GM23338 (cell line): ENCODE data around the gene TBCD. TPM values are rescaled to one million over a fixed set of nuclear protein-coding genes. Genes with fewer than 3 reads are reported as not detected.

Source experiments
- ATAC-seq: fragments of 200-7000 bp; cut with Tn5 transposase; 3 replicates; pipeline ENCODE4 v1.9.1; 2020
- DNase-seq: peaks from one replicate; pipeline ENCODE4 v3.0.0-alpha.2; 2015; ENCODE audit warnings: low spot score
- H2AFZ ChIP-seq: fragments of 200-600 bp; sonication (generic); 2 replicates; pipeline ENCODE4 v1.8.0; 2016; ENCODE audit warnings: antibody characterized with exemption, mild to moderate bottlenecking, moderate library complexity
- H3F3A ChIP-seq: fragments of 200-600 bp; sonication (generic); replicated peaks from 2 replicates; pipeline ENCODE4 v1.8.0; 2017; ENCODE audit warnings: antibody characterized with exemption, mixed run types, low read depth
- H3K27ac ChIP-seq: fragments of 200-600 bp; sonication (generic); 2 replicates; pipeline ENCODE4 v1.6.1; 2016; ENCODE audit warnings: low read depth
- H3K27me3 ChIP-seq: fragments of 200-600 bp; sonication (generic); 2 replicates; pipeline ENCODE4 v1.8.0; 2016; ENCODE audit warnings: mild to moderate bottlenecking, mixed run types, moderate library complexity; ENCODE audit not compliant: insufficient read depth
- H3K36me3 ChIP-seq: fragments of 200-600 bp; sonication (generic); 2 replicates; pipeline ENCODE4 v1.8.0; 2016; ENCODE audit warnings: mild to moderate bottlenecking; ENCODE audit not compliant: insufficient read depth
- H3K4me1 ChIP-seq: fragments of 200-600 bp; sonication (generic); 2 replicates; pipeline ENCODE4 v1.8.0; 2016; ENCODE audit warnings: mild to moderate bottlenecking, moderate library complexity; ENCODE audit not compliant: insufficient read depth
- H3K4me2 ChIP-seq: fragments of 200-600 bp; sonication (generic); 2 replicates; pipeline ENCODE4 v1.7.1; 2017; ENCODE audit warnings: mixed run types
- H3K4me3 ChIP-seq: fragments of 200-600 bp; sonication (generic); 2 replicates; pipeline ENCODE4 v1.6.1; 2016; ENCODE audit warnings: mixed run types
- H3K79me2 ChIP-seq: fragments of 200-600 bp; sonication (generic); replicated peaks from 2 replicates; pipeline ENCODE4 v1.8.0; 2017; ENCODE audit warnings: mild to moderate bottlenecking; ENCODE audit not compliant: insufficient read depth
- H3K9me2 ChIP-seq: fragments of 200-600 bp; sonication (generic); 2 replicates; pipeline ENCODE4 v1.8.0; 2017; ENCODE audit not compliant: insufficient read depth
- H4K20me1 ChIP-seq: fragments of 200-600 bp; sonication (generic); replicated peaks from 2 replicates; pipeline ENCODE4 v1.8.0; 2017; ENCODE audit warnings: mild to moderate bottlenecking; ENCODE audit not compliant: insufficient read depth
- H3K27ac Mint-ChIP-seq: 2 replicates; pipeline ENCODE4 v1.8.0; 2020; ENCODE audit warnings: inconsistent platforms, mild to moderate bottlenecking, moderate library complexity, mixed read lengths
- H3K27me3 Mint-ChIP-seq: 3 replicates; pipeline ENCODE4 v1.8.0; 2022; ENCODE audit warnings: low read depth, mild to moderate bottlenecking, moderate library complexity, mixed read lengths, inconsistent platforms; ENCODE audit not compliant: insufficient read depth, poor library complexity
- H3K36me3 Mint-ChIP-seq: 3 replicates; pipeline ENCODE4 v1.8.0; 2021; ENCODE audit warnings: low read depth, mild to moderate bottlenecking, inconsistent platforms, moderate library complexity, mixed read lengths
- H3K4me1 Mint-ChIP-seq: 3 replicates; pipeline ENCODE4 v1.8.0; 2020; ENCODE audit warnings: mild to moderate bottlenecking, inconsistent platforms, mixed read lengths
- H3K4me3 Mint-ChIP-seq: 3 replicates; pipeline ENCODE4 v1.8.0; 2021; ENCODE audit warnings: moderate library complexity, mild to moderate bottlenecking, inconsistent platforms, mixed read lengths
- H3K9me3 Mint-ChIP-seq: 3 replicates; pipeline ENCODE4 v1.8.0; 2020; ENCODE audit warnings: moderate library complexity, mild to moderate bottlenecking, inconsistent platforms, mixed read lengths
- CREB1 ChIP-seq: fragments of 250-450 bp; sonication (Bioruptor Pico); IDR thresholded peaks from 2 replicates; pipeline ENCODE4 v1.5.0; 2020; ENCODE audit warnings: low read depth, mild to moderate bottlenecking, moderate library complexity
- CTCF ChIP-seq, 2 experiments: fragments of 200-600 bp in 1 of 2; sonication (generic) in 1 of 2; conservative IDR thresholded peaks; 2 replicates each; pipeline versions ENCODE4 v1.5.1 to v1.6.1; 2016 to 2017; ENCODE audit warnings: antibody characterized with exemption in 2 of 2, low read depth in 2 of 2, mild to moderate bottlenecking in 2 of 2, moderate library complexity in 1 of 2
- EZH2 ChIP-seq: fragments of 200-600 bp; sonication (generic); IDR thresholded peaks from one replicate; pipeline ENCODE4 v1.8.0; 2017; ENCODE audit warnings: antibody characterized with exemption, mild to moderate bottlenecking, low read depth; ENCODE audit not compliant: unreplicated experiment
- EZH2phosphoT487 ChIP-seq: fragments of 200-600 bp; sonication (generic); IDR thresholded peaks from one replicate; pipeline ENCODE4 v1.8.1; 2018; ENCODE audit warnings: antibody characterized with exemption; ENCODE audit not compliant: unreplicated experiment
- JUNB ChIP-seq: IDR thresholded peaks from one replicate; pipeline ENCODE4 v1.6.1; 2016; ENCODE audit warnings: antibody characterized with exemption; ENCODE audit not compliant: unreplicated experiment
- NANOG ChIP-seq: IDR thresholded peaks from 2 replicates; pipeline ENCODE4 v1.6.1; 2016; ENCODE audit warnings: antibody characterized with exemption, borderline replicate concordance
- POLR2AphosphoS5 ChIP-seq: IDR thresholded peaks from 2 replicates; pipeline ENCODE4 v1.6.1; 2016; ENCODE audit warnings: antibody characterized with exemption, low read depth
- STAT1 ChIP-seq: IDR thresholded peaks from one replicate; pipeline ENCODE4 v1.6.1; 2016; ENCODE audit warnings: antibody characterized with exemption; ENCODE audit not compliant: unreplicated experiment
- ZNF114 ChIP-seq: fragments of 250-450 bp; sonication (Bioruptor Pico); IDR thresholded peaks from 2 replicates; pipeline ENCODE4 v1.5.0; 2020; ENCODE audit warnings: mild to moderate bottlenecking, moderate library complexity
- ZNF331 ChIP-seq: fragments of 250-450 bp; sonication (Bioruptor Pico); IDR thresholded peaks from 2 replicates; pipeline ENCODE4 v1.5.0; 2020; ENCODE audit warnings: low read depth, mild to moderate bottlenecking, moderate library complexity
- polyA plus RNA-seq: library from polyadenylated mRNA; unstranded; fragments of >200 nt; fragmentation: Nextera tagmentation; extraction: Ambion mirVana; gene quantifications from 2 replicates; pipeline ENCODE4 v1.2.1, GENCODE V29; 2016
- total RNA-seq: library from RNA; depleted of rRNA; stranded (reverse); fragments of >200 nt; shearing (Covaris generic); gene quantifications from 2 replicates; pipeline ENCODE4 v1.2.3, GENCODE V29; 2014
- TF ChIP-seq, protein P1 (sequence below): fragments of 250-450 bp; sonication (Bioruptor Pico); IDR thresholded peaks from 2 replicates; pipeline ENCODE4 v1.5.0; 2020; ENCODE audit warnings: mild to moderate bottlenecking, moderate library complexity
- TF ChIP-seq, protein P2 (sequence below): IDR thresholded peaks from 2 replicates; pipeline ENCODE4 v1.6.1; 2016; ENCODE audit warnings: antibody characterized with exemption

Gene TBCD
- total and polyA plus RNA-seq, 2 experiments from 2014 or later = 75.0 to 116 TPM

DNA sequence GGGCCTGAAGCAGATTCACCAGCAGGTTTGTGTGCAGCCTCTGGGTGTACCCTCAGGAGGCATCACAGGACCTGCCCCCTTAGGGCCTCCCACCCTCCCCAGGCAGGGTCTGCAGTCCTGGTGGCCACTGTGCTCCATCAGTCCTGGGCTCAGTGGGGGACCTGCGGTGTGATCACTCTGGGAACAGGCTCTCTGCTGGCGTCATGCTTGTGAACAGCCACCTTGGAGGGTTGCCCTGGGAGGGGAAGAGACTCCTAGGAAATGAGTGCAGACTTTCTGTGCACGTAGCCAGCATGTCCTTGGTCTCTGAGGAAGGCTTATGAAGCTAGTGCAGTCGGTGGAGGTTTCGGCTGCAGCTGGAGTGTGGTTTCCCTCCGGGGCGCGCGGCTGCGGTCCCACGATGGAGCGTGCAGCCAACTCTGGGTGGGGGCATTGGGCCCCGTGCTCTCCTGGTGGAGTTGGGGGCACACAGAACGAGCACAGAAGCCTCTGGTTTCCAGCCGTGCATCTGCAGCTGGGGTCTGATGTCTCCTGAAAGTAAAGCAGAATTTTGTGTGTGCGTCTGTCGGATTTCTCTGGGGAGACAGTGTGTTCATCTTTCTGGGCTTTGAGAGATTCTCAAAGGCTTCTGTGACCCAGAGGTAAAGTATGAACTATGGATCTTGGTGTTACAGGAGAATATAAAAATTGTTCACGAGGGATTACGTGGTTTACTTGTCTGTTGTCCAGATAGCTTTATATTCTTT is 156.1 kb downstream of the TBCD start:
- no peaks in the 10 kb centered on the region; the same call in 2 of the 3 replicates for H3K4me1 Mint-ChIP-seq
- no peak overlapping the region for H3K4me3 Mint-ChIP-seq
- no peak for TF ChIP-seq EZH2phosphoT487
- no peak overlapping the region for H3K27ac Mint-ChIP-seq
- ATAC-seq = no peak
- Histone ChIP-seq H2AFZ (no peak overlapping the region), H3K27me3 (no peaks in the 10 kb centered on the region), H3K79me2 (no peaks in the 10 kb centered on the region), H3F3A (no peaks in the 10 kb centered on the region), H3K27ac (no peak overlapping the region), H3K4me2 (no peak overlapping the region), H4K20me1 (no peaks in the 10 kb centered on the region; the same call in 1 of the 2 replicates), H3K36me3 (no peaks in the 10 kb centered on the region), H3K9me2 (no peaks in the 10 kb centered on the region), H3K4me3 (no peak overlapping the region), H3K4me1 (no peaks in the 10 kb centered on the region)
- H3K9me3 Mint-ChIP-seq = no peaks in the 10 kb centered on the region; the same call in 2 of the 3 replicates
- peaks cover 40% of the 10 kb centered on the region for H3K36me3 Mint-ChIP-seq
- peaks cover 10% of the 10 kb centered on the region for H3K27me3 Mint-ChIP-seq
- DNase-seq = no peak

DNA sequence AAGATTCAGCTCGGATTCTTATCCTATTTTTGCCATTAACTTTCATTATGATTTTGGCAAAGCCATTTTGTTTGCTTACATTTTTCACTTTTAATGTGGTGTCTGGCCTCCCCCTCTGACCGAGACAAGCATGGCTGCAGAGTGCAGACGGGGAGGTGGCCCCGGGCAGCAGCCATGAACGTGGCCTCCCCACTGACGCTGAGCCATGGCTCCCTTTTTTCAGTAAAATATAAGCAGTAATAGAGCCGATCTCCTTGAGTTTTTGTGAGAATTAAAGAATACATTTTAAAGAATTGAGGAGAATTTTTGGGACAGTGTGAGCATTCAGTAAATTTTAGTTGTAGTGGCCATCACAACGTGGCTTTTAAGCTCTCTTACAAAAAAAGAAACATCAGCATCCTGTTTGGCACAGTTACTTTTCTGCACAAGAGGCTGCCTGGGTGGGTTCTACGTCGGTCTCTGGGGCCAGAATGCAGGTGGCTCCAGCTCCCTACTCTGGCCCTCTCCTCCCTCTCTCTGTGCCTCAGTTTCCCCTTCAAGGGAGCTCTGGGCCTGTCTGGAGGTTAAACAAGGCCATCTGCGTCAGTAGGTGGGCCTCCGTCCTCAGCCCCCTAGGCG is 156.8 kb downstream of the TBCD start:
- no peaks in the 10 kb centered on the region for H3K27me3 ChIP-seq
- H3K27me3 Mint-ChIP-seq = peaks cover 11% of the 10 kb centered on the region
- TF ChIP-seq POLR2AphosphoS5 (no peak), JUNB (no peak), ZNF114 (CRISPR knock-in tag) (no peak), ZNF331 (no peak), CREB1 (CRISPR knock-in tag) (no peak), NANOG (no peak), STAT1 (no peak), EZH2 (no peak), CTCF (conservative IDR thresholded peaks at IDR 0.05; ENCODE audit: low read depth in 2 of 2) (no peak), EZH2phosphoT487 (no peak)
- TF ChIP-seq, protein P1, sequence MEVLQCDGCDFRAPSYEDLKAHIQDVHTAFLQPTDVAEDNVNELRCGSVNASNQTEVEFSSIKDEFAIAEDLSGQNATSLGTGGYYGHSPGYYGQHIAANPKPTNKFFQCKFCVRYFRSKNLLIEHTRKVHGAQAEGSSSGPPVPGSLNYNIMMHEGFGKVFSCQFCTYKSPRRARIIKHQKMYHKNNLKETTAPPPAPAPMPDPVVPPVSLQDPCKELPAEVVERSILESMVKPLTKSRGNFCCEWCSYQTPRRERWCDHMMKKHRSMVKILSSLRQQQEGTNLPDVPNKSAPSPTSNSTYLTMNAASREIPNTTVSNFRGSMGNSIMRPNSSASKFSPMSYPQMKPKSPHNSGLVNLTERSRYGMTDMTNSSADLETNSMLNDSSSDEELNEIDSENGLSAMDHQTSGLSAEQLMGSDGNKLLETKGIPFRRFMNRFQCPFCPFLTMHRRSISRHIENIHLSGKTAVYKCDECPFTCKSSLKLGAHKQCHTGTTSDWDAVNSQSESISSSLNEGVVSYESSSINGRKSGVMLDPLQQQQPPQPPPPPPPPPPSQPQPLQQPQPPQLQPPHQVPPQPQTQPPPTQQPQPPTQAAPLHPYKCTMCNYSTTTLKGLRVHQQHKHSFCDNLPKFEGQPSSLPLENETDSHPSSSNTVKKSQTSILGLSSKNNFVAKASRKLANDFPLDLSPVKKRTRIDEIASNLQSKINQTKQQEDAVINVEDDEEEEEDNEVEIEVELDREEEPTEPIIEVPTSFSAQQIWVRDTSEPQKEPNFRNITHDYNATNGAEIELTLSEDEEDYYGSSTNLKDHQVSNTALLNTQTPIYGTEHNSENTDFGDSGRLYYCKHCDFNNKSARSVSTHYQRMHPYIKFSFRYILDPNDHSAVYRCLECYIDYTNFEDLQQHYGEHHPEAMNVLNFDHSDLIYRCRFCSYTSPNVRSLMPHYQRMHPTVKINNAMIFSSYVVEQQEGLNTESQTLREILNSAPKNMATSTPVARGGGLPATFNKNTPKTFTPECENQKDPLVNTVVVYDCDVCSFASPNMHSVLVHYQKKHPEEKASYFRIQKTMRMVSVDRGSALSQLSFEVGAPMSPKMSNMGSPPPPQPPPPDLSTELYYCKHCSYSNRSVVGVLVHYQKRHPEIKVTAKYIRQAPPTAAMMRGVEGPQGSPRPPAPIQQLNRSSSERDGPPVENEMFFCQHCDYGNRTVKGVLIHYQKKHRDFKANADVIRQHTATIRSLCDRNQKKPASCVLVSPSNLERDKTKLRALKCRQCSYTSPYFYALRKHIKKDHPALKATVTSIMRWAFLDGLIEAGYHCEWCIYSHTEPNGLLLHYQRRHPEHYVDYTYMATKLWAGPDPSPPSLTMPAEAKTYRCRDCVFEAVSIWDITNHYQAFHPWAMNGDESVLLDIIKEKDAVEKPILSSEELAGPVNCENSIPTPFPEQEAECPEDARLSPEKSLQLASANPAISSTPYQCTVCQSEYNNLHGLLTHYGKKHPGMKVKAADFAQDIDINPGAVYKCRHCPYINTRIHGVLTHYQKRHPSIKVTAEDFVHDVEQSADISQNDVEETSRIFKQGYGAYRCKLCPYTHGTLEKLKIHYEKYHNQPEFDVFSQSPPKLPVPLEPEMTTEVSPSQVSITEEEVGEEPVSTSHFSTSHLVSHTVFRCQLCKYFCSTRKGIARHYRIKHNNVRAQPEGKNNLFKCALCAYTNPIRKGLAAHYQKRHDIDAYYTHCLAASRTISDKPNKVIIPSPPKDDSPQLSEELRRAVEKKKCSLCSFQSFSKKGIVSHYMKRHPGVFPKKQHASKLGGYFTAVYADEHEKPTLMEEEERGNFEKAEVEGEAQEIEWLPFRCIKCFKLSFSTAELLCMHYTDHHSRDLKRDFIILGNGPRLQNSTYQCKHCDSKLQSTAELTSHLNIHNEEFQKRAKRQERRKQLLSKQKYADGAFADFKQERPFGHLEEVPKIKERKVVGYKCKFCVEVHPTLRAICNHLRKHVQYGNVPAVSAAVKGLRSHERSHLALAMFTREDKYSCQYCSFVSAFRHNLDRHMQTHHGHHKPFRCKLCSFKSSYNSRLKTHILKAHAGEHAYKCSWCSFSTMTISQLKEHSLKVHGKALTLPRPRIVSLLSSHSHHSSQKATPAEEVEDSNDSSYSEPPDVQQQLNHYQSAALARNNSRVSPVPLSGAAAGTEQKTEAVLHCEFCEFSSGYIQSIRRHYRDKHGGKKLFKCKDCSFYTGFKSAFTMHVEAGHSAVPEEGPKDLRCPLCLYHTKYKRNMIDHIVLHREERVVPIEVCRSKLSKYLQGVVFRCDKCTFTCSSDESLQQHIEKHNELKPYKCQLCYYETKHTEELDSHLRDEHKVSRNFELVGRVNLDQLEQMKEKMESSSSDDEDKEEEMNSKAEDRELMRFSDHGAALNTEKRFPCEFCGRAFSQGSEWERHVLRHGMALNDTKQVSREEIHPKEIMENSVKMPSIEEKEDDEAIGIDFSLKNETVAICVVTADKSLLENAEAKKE (CRISPR knock-in tag) = no peak
- TF ChIP-seq, protein P2, sequence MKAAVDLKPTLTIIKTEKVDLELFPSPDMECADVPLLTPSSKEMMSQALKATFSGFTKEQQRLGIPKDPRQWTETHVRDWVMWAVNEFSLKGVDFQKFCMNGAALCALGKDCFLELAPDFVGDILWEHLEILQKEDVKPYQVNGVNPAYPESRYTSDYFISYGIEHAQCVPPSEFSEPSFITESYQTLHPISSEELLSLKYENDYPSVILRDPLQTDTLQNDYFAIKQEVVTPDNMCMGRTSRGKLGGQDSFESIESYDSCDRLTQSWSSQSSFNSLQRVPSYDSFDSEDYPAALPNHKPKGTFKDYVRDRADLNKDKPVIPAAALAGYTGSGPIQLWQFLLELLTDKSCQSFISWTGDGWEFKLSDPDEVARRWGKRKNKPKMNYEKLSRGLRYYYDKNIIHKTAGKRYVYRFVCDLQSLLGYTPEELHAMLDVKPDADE = no peak

More for the DNA sequence above, 156.8 kb downstream of the TBCD start:
- DNase-seq = no peak
- no peak for ATAC-seq
- Mint-ChIP-seq H3K4me3 (no peak overlapping the region), H3K9me3 (no peaks in the 10 kb centered on the region; the same call in 2 of the 3 replicates), H3K36me3 (peaks cover 41% of the 10 kb centered on the region), H3K4me1 (no peaks in the 10 kb centered on the region; the same call in 2 of the 3 replicates), H3K27ac (no peak overlapping the region)
- Histone ChIP-seq H3K4me3 (no peak overlapping the region), H2AFZ (no peak overlapping the region), H3K79me2 (no peaks in the 10 kb centered on the region), H4K20me1 (no peaks in the 10 kb centered on the region; the same call in 1 of the 2 replicates), H3K4me1 (no peaks in the 10 kb centered on the region), H3K9me2 (no peaks in the 10 kb centered on the region), H3K4me2 (no peak overlapping the region), H3K36me3 (no peaks in the 10 kb centered on the region), H3K27ac (no peak overlapping the region), H3F3A (no peaks in the 10 kb centered on the region)
